C4-2B (cell line): ENCODE measurements around the gene MAML3.

ENCODE experiments used
- ZFX ChIP-seq: fragments of 450-650 bp; IDR thresholded peaks from 2 replicates; pipeline ENCODE4 v1.6.1; 2017
- TF ChIP-seq, protein P1 (sequence below): fragments of 450-650 bp; conservative IDR thresholded peaks from 2 replicates; pipeline ENCODE4 v1.5.1; 2017; ENCODE audit warnings: mild to moderate bottlenecking

DNA sequence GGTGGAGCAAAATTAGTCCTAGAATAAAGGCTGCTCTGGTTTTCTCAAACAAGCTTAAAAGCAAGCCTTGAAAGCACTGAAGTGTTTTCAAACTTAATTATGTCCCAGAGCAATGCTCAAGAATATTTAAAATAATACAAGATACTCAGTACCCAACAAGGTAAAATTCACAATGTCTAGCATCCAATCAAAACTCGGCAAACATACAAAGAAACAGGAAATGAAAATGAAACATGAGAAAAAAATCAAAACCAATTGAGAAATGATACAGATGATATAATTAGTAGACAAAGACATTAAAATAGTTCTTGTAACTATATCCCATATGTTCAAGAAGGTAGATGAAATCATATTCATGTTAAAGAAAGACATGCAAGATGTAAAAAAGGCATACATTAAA is 45.0 kb upstream of the MAML3 start:
- TF ChIP-seq, protein P1, sequence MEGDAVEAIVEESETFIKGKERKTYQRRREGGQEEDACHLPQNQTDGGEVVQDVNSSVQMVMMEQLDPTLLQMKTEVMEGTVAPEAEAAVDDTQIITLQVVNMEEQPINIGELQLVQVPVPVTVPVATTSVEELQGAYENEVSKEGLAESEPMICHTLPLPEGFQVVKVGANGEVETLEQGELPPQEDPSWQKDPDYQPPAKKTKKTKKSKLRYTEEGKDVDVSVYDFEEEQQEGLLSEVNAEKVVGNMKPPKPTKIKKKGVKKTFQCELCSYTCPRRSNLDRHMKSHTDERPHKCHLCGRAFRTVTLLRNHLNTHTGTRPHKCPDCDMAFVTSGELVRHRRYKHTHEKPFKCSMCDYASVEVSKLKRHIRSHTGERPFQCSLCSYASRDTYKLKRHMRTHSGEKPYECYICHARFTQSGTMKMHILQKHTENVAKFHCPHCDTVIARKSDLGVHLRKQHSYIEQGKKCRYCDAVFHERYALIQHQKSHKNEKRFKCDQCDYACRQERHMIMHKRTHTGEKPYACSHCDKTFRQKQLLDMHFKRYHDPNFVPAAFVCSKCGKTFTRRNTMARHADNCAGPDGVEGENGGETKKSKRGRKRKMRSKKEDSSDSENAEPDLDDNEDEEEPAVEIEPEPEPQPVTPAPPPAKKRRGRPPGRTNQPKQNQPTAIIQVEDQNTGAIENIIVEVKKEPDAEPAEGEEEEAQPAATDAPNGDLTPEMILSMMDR, result no peak
- no peak for TF ChIP-seq ZFX
